ENCODE measurements around the gene ATP8B4. TPM values are rescaled to one million over a fixed set of nuclear protein-coding genes. Genes with fewer than 3 reads are reported as not detected.
A peak's percentile ranks its signal among the peaks of the same experiment; 100 is the strongest.

The ATP8B4 gene
- total and polyA plus RNA-seq, 4 donors = 0.20 to 43.9 (median 10.8) TPM

- no peak for DNase-seq
- H3K27me3 ChIP-seq (ENCODE audit: control insufficient read depth in 1 of 2, insufficient read depth in 2 of 2, low read length in 1 of 2) = no peaks in the 10 kb centered on the region
- no peak for ATAC-seq (ENCODE audit: low FRiP score)
- no peaks in the 10 kb centered on the region for H3K9me3 ChIP-seq (ENCODE audit: control insufficient read depth, low read length)
- intact Hi-C loops (cut with DNase I) = no loop called here
- H3K4me3 ChIP-seq (ENCODE audit: low read length in 2 of 2) = no peak overlapping the region
- H3K27ac ChIP-seq (ENCODE audit: low read depth in 1 of 2, low read length in 2 of 2) = no peak overlapping the region
- H3K36me3 ChIP-seq (ENCODE audit: control insufficient read depth in 1 of 2, insufficient read depth in 2 of 2, low read length in 1 of 2) = no peaks in the 10 kb centered on the region
- H3K4me1 ChIP-seq (ENCODE audit: control insufficient read depth in 1 of 2, insufficient read depth in 2 of 2, low read length in 2 of 2) = no peaks in the 10 kb centered on the region
These were observed 292.3 kb downstream of the ATP8B4 start for GRCh38 chr15:49826640-49827234.

DNA sequence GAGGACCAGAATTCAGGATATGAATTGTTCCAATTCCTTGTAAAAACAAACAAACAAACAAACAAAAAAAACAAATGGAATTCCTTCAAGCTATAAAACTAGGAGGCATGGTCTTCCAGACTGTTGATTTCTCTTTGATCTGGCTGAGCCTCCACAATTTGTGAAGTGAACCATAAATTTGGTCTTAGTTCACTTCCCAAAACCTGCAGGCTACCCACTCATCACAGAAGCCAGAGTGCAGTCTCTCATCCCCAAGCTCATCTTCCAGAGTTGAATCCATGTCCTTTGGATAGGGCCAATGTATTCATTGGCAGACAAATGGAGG lies 294.3 kb downstream of the ATP8B4 start:
- Histone ChIP-seq H3K9me3 (ENCODE audit: control insufficient read depth, low read length) (no peaks in the 10 kb centered on the region), H3K4me3 (ENCODE audit: low read length in 2 of 2) (no peak overlapping the region), H3K27me3 (ENCODE audit: control insufficient read depth in 1 of 2, insufficient read depth in 2 of 2, low read length in 1 of 2) (no peaks in the 10 kb centered on the region), H3K27ac (ENCODE audit: low read depth in 1 of 2, low read length in 2 of 2) (no peak overlapping the region), H3K36me3 (ENCODE audit: control insufficient read depth in 1 of 2, insufficient read depth in 2 of 2, low read length in 1 of 2) (no peaks in the 10 kb centered on the region), H3K4me1 (ENCODE audit: control insufficient read depth in 1 of 2, insufficient read depth in 2 of 2, low read length in 2 of 2) (no peaks in the 10 kb centered on the region)
- intact Hi-C loops (cut with DNase I) = no loop called here
- DNase-seq (no peak), ATAC-seq (ENCODE audit: low FRiP score) (no peak)

DNA sequence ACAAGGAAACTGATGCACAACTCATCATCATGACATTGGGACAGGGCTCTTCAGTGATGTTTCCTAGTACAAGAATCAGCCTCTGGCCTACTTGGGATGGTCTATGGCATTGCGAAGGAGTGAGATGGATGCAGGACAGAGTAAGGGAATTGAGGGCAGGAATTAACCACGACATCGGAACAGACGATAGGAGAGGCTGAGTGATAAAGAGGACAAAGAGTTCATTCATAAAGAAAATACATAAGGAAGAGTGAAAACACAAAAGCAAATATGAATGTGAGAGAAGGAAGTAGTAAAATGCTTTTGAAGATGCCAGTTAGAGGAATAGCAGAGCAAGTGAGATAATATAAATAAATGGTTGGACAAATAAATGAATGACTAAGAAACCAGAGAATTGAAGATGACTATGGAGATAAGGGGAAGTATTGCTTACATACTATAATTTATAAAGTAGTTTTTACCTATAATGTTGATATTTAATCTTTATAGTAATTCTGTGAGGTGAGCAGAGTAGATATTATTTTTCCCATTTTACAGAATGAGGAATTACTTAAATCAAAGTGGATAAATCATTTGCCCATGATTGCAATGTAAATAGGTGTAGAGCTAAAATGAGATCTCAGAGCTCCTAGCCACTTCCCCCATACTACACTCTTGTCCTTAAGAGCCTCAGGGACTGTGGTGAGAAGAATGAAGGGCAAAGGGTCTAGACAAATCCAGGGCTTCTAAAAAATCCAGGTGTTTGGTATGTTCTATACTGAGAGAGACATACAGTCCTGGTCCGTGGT lies 294.9 kb downstream of the ATP8B4 start:
- Histone ChIP-seq H3K36me3 (ENCODE audit: control insufficient read depth in 1 of 2, insufficient read depth in 2 of 2, low read length in 1 of 2) (no peaks in the 10 kb centered on the region), H3K27me3 (ENCODE audit: control insufficient read depth in 1 of 2, insufficient read depth in 2 of 2, low read length in 1 of 2) (no peaks in the 10 kb centered on the region), H3K9me3 (ENCODE audit: control insufficient read depth, low read length) (no peaks in the 10 kb centered on the region), H3K4me1 (ENCODE audit: control insufficient read depth in 1 of 2, insufficient read depth in 2 of 2, low read length in 2 of 2) (no peaks in the 10 kb centered on the region), H3K27ac (ENCODE audit: low read depth in 1 of 2, low read length in 2 of 2) (no peak overlapping the region), H3K4me3 (ENCODE audit: low read length in 2 of 2) (no peak overlapping the region)
- WGBS, 2 donors = 75 to 80% methylated on average over 5 of the region's 5 CpGs
- DNase-seq (no peak), ATAC-seq (ENCODE audit: low FRiP score) (no peak)
- intact Hi-C loops (cut with DNase I) = no loop called here

DNA sequence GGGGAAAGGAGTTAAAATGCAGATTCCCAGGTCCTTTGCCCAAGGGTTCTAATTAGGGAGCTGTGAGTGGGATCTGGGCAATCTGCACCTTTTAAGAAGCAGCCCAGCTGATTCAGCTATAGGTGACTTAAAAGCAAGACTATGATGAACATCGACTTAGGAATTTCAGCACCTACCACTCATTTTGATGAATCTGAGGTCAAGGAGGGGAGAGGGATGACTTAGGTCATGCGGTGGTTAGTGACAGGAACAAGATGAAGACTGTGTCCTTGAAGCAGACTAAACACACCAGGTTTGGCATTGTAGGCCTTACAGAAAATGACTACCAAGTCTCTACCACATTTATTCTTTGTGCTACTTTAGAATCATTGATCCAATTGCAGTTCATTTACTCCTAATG lies 301.9 kb downstream of the ATP8B4 start:
- no peaks in the 10 kb centered on the region for H3K36me3 ChIP-seq (ENCODE audit: control insufficient read depth in 1 of 2, insufficient read depth in 2 of 2, low read length in 1 of 2)
- H3K27me3 ChIP-seq (ENCODE audit: control insufficient read depth in 1 of 2, insufficient read depth in 2 of 2, low read length in 1 of 2) = no peaks in the 10 kb centered on the region
- 69 to 76% methylated on average over 2 of the region's 2 CpGs for WGBS, 2 donors
- H3K9me3 ChIP-seq (ENCODE audit: control insufficient read depth, low read length) = no peaks in the 10 kb centered on the region
- ATAC-seq (ENCODE audit: low FRiP score) (no peak), DNase-seq (no peak)
- no peak overlapping the region for H3K27ac ChIP-seq (ENCODE audit: low read depth in 1 of 2, low read length in 2 of 2)
- no peak overlapping the region for H3K4me3 ChIP-seq (ENCODE audit: low read length in 2 of 2)
- H3K4me1 ChIP-seq (ENCODE audit: control insufficient read depth in 1 of 2, insufficient read depth in 2 of 2, low read length in 2 of 2) = peaks cover 0 to 2% of the 10 kb centered on the region in 2 donors
- intact Hi-C loops (cut with DNase I) = no loop called here

GRCh38 chr15:49815950-49816349 lies 303.1 kb downstream of the ATP8B4 start:
- peak in 1 of 2 donors; percentile 45 for DNase-seq
- intact Hi-C loops (cut with DNase I) = no loop called here
- H3K27me3 ChIP-seq (ENCODE audit: control insufficient read depth in 1 of 2, insufficient read depth in 2 of 2, low read length in 1 of 2) = no peaks in the 10 kb centered on the region

DNA sequence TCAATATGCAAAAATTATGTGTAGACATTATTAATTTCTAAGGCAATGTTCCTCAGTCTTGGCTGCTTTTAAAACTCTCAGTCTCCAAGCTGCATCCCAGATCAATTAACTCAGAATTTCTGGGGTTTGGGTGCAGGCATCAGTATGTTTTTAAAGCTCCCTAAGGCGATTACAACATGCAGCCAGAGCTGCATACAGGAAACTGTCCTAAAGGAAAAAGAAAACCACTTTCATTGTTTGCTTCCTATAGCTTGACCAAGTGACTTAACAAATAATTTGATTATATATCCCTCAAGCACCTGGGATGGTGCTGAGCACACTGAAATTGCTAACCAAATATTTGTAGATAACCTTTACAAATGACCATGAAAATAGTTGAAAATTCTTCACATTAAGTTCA lies 303.5 kb downstream of the ATP8B4 start:
- no peak overlapping the region for H3K4me3 ChIP-seq (ENCODE audit: low read length in 2 of 2)
- ATAC-seq (ENCODE audit: low FRiP score) = no peak
- WGBS, 2 donors = 81 to 86% methylated on average over 1 of the region's 1 CpG
- no peaks in the 10 kb centered on the region for H3K36me3 ChIP-seq (ENCODE audit: control insufficient read depth in 1 of 2, insufficient read depth in 2 of 2, low read length in 1 of 2)
- no peaks in the 10 kb centered on the region for H3K27me3 ChIP-seq (ENCODE audit: control insufficient read depth in 1 of 2, insufficient read depth in 2 of 2, low read length in 1 of 2)
- intact Hi-C loops (cut with DNase I) = no loop called here
- H3K4me1 ChIP-seq (ENCODE audit: control insufficient read depth in 1 of 2, insufficient read depth in 2 of 2, low read length in 2 of 2) = peaks cover 0 to 2% of the 10 kb centered on the region in 2 donors
- no peak overlapping the region for H3K27ac ChIP-seq (ENCODE audit: low read depth in 1 of 2, low read length in 2 of 2)
- DNase-seq = no peak
- no peaks in the 10 kb centered on the region for H3K9me3 ChIP-seq (ENCODE audit: control insufficient read depth, low read length)

More at GRCh38 chr15:49815950-49816349, 303.1 kb downstream of the ATP8B4 start:
- WGBS, 2 donors = 2 to 3% methylated on average over 3 of the region's 3 CpGs
- H3K36me3 ChIP-seq (ENCODE audit: control insufficient read depth in 1 of 2, insufficient read depth in 2 of 2, low read length in 1 of 2) = no peaks in the 10 kb centered on the region
- no peak for ATAC-seq (ENCODE audit: low FRiP score)
- no peak overlapping the region for H3K27ac ChIP-seq (ENCODE audit: low read depth in 1 of 2, low read length in 2 of 2)
- H3K4me3 ChIP-seq (ENCODE audit: low read length in 2 of 2) = no peak overlapping the region
- H3K4me1 ChIP-seq (ENCODE audit: control insufficient read depth in 1 of 2, insufficient read depth in 2 of 2, low read length in 2 of 2) = peaks cover 0 to 2% of the 10 kb centered on the region in 2 donors
- H3K9me3 ChIP-seq (ENCODE audit: control insufficient read depth, low read length) = no peaks in the 10 kb centered on the region

DNA sequence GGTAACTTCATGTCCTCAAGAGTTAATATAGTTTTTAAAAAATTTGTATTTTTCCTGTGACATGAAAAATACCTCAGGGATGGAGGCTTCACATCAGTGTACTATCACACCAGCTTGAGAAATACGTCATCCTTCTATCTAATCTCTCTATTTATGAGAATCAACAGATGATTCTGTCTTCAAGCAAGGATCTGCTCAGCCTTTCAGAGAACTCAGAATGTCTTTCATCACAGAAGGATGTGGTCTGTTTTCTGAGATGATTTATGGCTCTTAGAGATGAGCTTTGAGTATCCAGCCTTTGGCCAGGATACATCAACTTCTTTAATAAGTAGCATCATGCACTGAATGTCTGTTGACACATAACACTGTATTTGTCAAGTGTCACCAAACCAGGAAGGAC lies 304.3 kb downstream of the ATP8B4 start:
- DNase-seq = no peak
- ATAC-seq (ENCODE audit: low FRiP score) = no peak
- intact Hi-C loops (cut with DNase I) = no loop called here
- Histone ChIP-seq H3K4me3 (ENCODE audit: low read length in 2 of 2) (no peak overlapping the region), H3K9me3 (ENCODE audit: control insufficient read depth, low read length) (no peaks in the 10 kb centered on the region), H3K4me1 (ENCODE audit: control insufficient read depth in 1 of 2, insufficient read depth in 2 of 2, low read length in 2 of 2) (peaks cover 0 to 2% of the 10 kb centered on the region in 2 donors), H3K27me3 (ENCODE audit: control insufficient read depth in 1 of 2, insufficient read depth in 2 of 2, low read length in 1 of 2) (no peaks in the 10 kb centered on the region), H3K36me3 (ENCODE audit: control insufficient read depth in 1 of 2, insufficient read depth in 2 of 2, low read length in 1 of 2) (no peaks in the 10 kb centered on the region), H3K27ac (ENCODE audit: low read depth in 1 of 2, low read length in 2 of 2) (no peak overlapping the region)
- WGBS, 2 donors = 95 to 97% methylated on average over 1 of the region's 1 CpG

DNA sequence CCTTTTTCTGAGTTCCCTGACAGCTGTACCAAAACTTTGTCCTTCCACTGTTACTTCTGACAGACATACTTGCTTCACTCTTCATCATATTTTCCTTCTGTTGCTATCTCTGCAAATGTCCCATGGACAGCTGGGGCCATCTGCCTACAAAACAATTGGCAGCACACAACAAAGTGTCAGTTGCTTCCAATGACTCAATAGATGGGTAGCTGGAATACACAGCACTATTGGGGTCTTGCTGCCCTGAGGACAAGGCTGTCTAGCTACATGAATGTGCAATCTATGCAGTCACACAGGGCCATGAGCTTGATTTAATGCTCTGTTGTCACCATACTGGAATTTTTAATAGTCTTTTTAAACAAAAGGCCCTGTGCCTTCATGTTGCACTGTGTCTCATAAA lies 305.4 kb downstream of the ATP8B4 start:
- Histone ChIP-seq H3K9me3 (ENCODE audit: control insufficient read depth, low read length) (no peaks in the 10 kb centered on the region), H3K27ac (ENCODE audit: low read depth in 1 of 2, low read length in 2 of 2) (no peak overlapping the region), H3K4me1 (ENCODE audit: control insufficient read depth in 1 of 2, insufficient read depth in 2 of 2, low read length in 2 of 2) (peaks cover 0 to 2% of the 10 kb centered on the region in 2 donors), H3K4me3 (ENCODE audit: low read length in 2 of 2) (no peak overlapping the region), H3K27me3 (ENCODE audit: control insufficient read depth in 1 of 2, insufficient read depth in 2 of 2, low read length in 1 of 2) (no peaks in the 10 kb centered on the region), H3K36me3 (ENCODE audit: control insufficient read depth in 1 of 2, insufficient read depth in 2 of 2, low read length in 1 of 2) (no peaks in the 10 kb centered on the region)
- ATAC-seq (ENCODE audit: low FRiP score) (no peak), DNase-seq (no peak)
- intact Hi-C loops (cut with DNase I) = no loop called here

DNA sequence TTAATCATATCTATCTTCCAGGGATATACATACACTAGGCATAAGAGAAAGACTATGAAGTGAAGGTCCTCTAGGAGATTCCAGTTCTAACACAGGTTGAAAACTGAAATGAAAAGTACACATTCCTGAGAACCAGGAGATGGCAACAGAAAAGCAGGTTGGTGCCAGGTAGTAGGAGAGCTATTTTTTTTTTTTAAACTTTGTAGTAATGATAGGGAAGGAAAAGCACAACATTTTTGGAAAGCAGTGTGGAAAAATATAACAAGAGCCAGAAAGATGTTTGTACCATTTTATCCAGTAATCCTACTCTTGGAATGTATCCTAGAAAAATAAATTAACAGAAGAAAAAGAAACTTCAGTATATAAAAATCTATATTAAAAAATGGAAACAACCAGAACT lies 308.3 kb downstream of the ATP8B4 start:
- Histone ChIP-seq H3K4me3 (ENCODE audit: low read length in 2 of 2) (no peak overlapping the region), H3K27me3 (ENCODE audit: control insufficient read depth in 1 of 2, insufficient read depth in 2 of 2, low read length in 1 of 2) (no peaks in the 10 kb centered on the region), H3K36me3 (ENCODE audit: control insufficient read depth in 1 of 2, insufficient read depth in 2 of 2, low read length in 1 of 2) (no peaks in the 10 kb centered on the region), H3K9me3 (ENCODE audit: control insufficient read depth, low read length) (no peaks in the 10 kb centered on the region), H3K4me1 (ENCODE audit: control insufficient read depth in 1 of 2, insufficient read depth in 2 of 2, low read length in 2 of 2) (peaks cover 0 to 2% of the 10 kb centered on the region in 2 donors), H3K27ac (ENCODE audit: low read depth in 1 of 2, low read length in 2 of 2) (no peak overlapping the region)
- ATAC-seq (ENCODE audit: low FRiP score) = no peak
- intact Hi-C loops (cut with DNase I) = no loop called here
- no peak for DNase-seq
